Endothelial cell (in vitro differentiated cells): ENCODE results near the gene ZNF320. TPM values are rescaled to one million over a fixed set of nuclear protein-coding genes. Genes with fewer than 3 reads are reported as not detected.
"Not testable (repeated sequence)": the region's sequence is repeated elsewhere in the genome, so short reads cannot be mapped to it uniquely, and the experiment has no call there.

Source experiments
- DNase-seq: peaks from one replicate; pipeline ENCODE4 v3.0.0; 2021; ENCODE audit warnings: low spot score
- H3K27ac Mint-ChIP-seq: one replicate; pipeline ENCODE4 v1.8.0; 2021; ENCODE audit warnings: mixed read lengths, inconsistent platforms; ENCODE audit not compliant: unreplicated experiment
- H3K27me3 Mint-ChIP-seq: one replicate; pipeline ENCODE4 v1.8.0; 2021; ENCODE audit warnings: mild to moderate bottlenecking, moderate library complexity, mixed read lengths, inconsistent platforms; ENCODE audit not compliant: unreplicated experiment
- H3K36me3 Mint-ChIP-seq: one replicate; pipeline ENCODE4 v1.8.0; 2021; ENCODE audit warnings: mild to moderate bottlenecking, low read depth, mixed read lengths, inconsistent platforms; ENCODE audit not compliant: unreplicated experiment
- H3K4me1 Mint-ChIP-seq: one replicate; pipeline ENCODE4 v1.8.0; 2021; ENCODE audit warnings: mild to moderate bottlenecking, mixed read lengths, inconsistent platforms; ENCODE audit not compliant: unreplicated experiment
- H3K4me3 Mint-ChIP-seq: one replicate; pipeline ENCODE4 v1.8.0; 2021; ENCODE audit warnings: mild to moderate bottlenecking, mixed read lengths, inconsistent platforms; ENCODE audit not compliant: unreplicated experiment
- H3K9me3 Mint-ChIP-seq: one replicate; pipeline ENCODE4 v1.8.0; 2021; ENCODE audit warnings: mixed read lengths, inconsistent platforms; ENCODE audit not compliant: unreplicated experiment
- CTCF ChIP-seq: fragments of 200-600 bp; sonication (generic); IDR thresholded peaks from one replicate; pipeline ENCODE4 v1.5.0; 2021; ENCODE audit warnings: antibody characterized with exemption; ENCODE audit not compliant: unreplicated experiment
- total RNA-seq: library from RNA; stranded (reverse); fragmentation: NEBNext Ultra II Directional; extraction: Animal tissue kit (Norgen Biotek cat#: 25700); gene quantifications from one replicate; pipeline ENCODE4 v1.2.1, GENCODE V29; 2021; ENCODE audit not compliant: unreplicated experiment

Gene ZNF320
- total RNA-seq, 1 donor from 2014 or later = 34.7 TPM

- Mint-ChIP-seq H3K9me3 (no peaks in the 10 kb centered on the region), H3K27ac (no peak overlapping the region)
- DNase-seq = no peak
Measured at GRCh38 chr19:52901842-52902241, 4.4 kb upstream of the ZNF320 start.

GRCh38 chr19:52898596-52898995 lies 1.2 kb upstream of the ZNF320 start:
- Mint-ChIP-seq H3K27ac (peak overlapping the region; percentile 91), H3K36me3 (peaks cover 12% of the 10 kb centered on the region), H3K4me3 (peak overlapping the region; percentile 6)
- not testable (repeated sequence) for H3K4me1 Mint-ChIP-seq, H3K9me3 Mint-ChIP-seq, DNase-seq, H3K27me3 Mint-ChIP-seq

More at GRCh38 chr19:52901842-52902241, 4.4 kb upstream of the ZNF320 start:
- Mint-ChIP-seq H3K4me1 (peaks cover 9% of the 10 kb centered on the region), H3K27me3 (peaks cover 5% of the 10 kb centered on the region), H3K36me3 (peaks cover 20% of the 10 kb centered on the region), H3K4me3 (no peak overlapping the region)
- TF ChIP-seq CTCF = no peak

- no peaks in the 10 kb centered on the region for H3K9me3 Mint-ChIP-seq
- H3K27ac Mint-ChIP-seq = peak overlapping the region; percentile 91
- peaks cover 5% of the 10 kb centered on the region for H3K27me3 Mint-ChIP-seq
- TF ChIP-seq CTCF = no peak
- peak overlapping the region; percentile 94 for H3K4me3 Mint-ChIP-seq
- peaks cover 9% of the 10 kb centered on the region for H3K4me1 Mint-ChIP-seq
- DNase-seq = peak; percentile 40
- H3K36me3 Mint-ChIP-seq = peaks cover 14% of the 10 kb centered on the region
Measured at GRCh38 chr19:52898101-52898500, 666 bp upstream of the ZNF320 start.

- Mint-ChIP-seq H3K27ac (peak overlapping the region; percentile 91), H3K9me3 (no peaks in the 10 kb centered on the region), H3K4me1 (peaks cover 14% of the 10 kb centered on the region), H3K27me3 (peaks cover 7% of the 10 kb centered on the region), H3K36me3 (peaks cover 25% of the 10 kb centered on the region), H3K4me3 (peak overlapping the region; percentile 94)
- no peak for TF ChIP-seq CTCF
- peak; percentile 28 for DNase-seq
Measured at GRCh38 chr19:52896431-52897137, 851 bp downstream of the ZNF320 start.

- no peak overlapping the region for H3K27ac Mint-ChIP-seq
- H3K4me3 Mint-ChIP-seq = peak overlapping the region; percentile 1
- peaks cover 14% of the 10 kb centered on the region for H3K4me1 Mint-ChIP-seq
- no peaks in the 10 kb centered on the region for H3K9me3 Mint-ChIP-seq
- DNase-seq = no peak
- H3K36me3 Mint-ChIP-seq = peaks cover 47% of the 10 kb centered on the region
- H3K27me3 Mint-ChIP-seq = peaks cover 2% of the 10 kb centered on the region
- TF ChIP-seq CTCF = no peak
Measured at GRCh38 chr19:52891336-52891735, 6.1 kb downstream of the ZNF320 start.
